GM13977 (cell line): ENCODE results near the gene ZNF76.
"Not testable (repeated sequence)": the region's sequence is repeated elsewhere in the genome, so short reads cannot be mapped to it uniquely, and the experiment has no call there.

ENCODE experiments used
- DNase-seq: peaks from one replicate; pipeline ENCODE4 v3.0.0; 2012; ENCODE audit warnings: low spot score
- in situ Hi-C: fragments of 300-500 bp; cut with MboI; formaldehyde crosslinking; loops from one replicate; pipeline ENCODE4 v1.12.0; 2022; ENCODE audit warnings: low sequenced_read_pairs, low pct_unique_long_range_greater_than_20kb, mixed read lengths, inconsistent platforms; ENCODE audit not compliant: unreplicated experiment
- TF ChIP-seq, protein P1 (sequence below): IDR thresholded peaks from 2 replicates; pipeline ENCODE4 v1.5.1; 2012; ENCODE audit warnings: mild to moderate bottlenecking, control low read depth; ENCODE audit not compliant: insufficient read depth; ENCODE audit errors: extremely low read depth, missing control alignments

Gene ZNF76

DNA sequence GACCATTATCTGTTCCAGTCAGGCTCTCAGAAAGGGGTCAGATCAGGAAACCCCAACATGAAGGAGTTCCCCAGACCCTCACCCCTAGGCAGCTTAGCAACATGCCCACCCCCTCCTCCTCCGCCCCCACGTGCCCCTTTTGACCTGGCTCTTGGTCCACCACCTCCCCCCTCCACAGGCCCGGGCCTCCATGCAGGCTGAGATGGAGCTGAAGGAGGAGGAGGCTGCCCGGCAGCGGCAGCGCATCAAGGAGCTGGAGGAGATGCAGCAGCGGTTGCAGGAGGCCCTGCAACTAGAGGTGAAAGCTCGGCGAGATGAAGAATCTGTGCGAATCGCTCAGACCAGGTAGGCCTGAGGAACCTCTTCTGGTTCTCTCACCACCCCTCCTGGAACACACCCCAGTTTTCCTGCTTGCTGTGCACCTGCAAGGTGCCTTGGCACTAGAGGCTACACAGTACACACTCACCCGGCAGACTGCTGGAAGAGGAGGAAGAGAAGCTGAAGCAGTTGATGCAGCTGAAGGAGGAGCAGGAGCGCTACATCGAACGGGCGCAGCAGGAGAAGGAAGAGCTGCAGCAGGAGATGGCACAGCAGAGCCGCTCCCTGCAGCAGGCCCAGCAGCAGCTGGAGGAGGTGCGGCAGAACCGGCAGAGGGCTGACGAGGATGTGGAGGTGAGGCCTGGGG is 60.0 kb downstream of the ZNF76 start:
- in situ Hi-C loops: loop anchor here (10.0 kb wide), 1 partner anchor 135 kb away; the partner anchor contains the start of gene FANCE
- TF ChIP-seq, protein P1, sequence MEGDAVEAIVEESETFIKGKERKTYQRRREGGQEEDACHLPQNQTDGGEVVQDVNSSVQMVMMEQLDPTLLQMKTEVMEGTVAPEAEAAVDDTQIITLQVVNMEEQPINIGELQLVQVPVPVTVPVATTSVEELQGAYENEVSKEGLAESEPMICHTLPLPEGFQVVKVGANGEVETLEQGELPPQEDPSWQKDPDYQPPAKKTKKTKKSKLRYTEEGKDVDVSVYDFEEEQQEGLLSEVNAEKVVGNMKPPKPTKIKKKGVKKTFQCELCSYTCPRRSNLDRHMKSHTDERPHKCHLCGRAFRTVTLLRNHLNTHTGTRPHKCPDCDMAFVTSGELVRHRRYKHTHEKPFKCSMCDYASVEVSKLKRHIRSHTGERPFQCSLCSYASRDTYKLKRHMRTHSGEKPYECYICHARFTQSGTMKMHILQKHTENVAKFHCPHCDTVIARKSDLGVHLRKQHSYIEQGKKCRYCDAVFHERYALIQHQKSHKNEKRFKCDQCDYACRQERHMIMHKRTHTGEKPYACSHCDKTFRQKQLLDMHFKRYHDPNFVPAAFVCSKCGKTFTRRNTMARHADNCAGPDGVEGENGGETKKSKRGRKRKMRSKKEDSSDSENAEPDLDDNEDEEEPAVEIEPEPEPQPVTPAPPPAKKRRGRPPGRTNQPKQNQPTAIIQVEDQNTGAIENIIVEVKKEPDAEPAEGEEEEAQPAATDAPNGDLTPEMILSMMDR: no peak
- no peak for DNase-seq

DNA sequence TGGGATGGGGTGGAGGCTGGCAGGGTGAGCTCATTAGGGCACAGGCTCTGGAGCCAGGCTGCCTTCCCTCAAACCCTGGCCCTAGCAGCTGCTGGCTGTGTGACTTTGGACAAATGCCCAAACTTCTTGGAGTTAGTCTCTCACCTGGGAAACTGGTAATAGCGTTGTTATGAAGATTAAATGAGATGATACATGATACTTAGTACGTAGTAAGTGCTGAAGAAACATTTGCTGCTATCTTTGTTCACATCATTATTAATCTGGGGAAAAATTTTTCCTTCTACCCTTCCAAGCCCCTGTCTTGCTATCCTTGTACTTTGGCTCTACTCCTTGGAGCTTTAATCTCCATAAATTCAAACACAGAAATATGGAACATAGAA is 60.5 kb downstream of the ZNF76 start:
- in situ Hi-C loops: loop anchor here (10.0 kb wide), 1 partner anchor 135 kb away; the partner anchor contains the start of gene FANCE
- DNase-seq: no peak
- TF ChIP-seq, protein P1: no peak

- in situ Hi-C loops: loop anchor here (10.0 kb wide), 1 partner anchor 134 kb away; the partner anchor contains the start of gene FANCE
- no peak for DNase-seq
- TF ChIP-seq, protein P1: no peak
These were observed 61.6 kb downstream of the ZNF76 start for GRCh38 chr6:35321091-35321490.

DNA sequence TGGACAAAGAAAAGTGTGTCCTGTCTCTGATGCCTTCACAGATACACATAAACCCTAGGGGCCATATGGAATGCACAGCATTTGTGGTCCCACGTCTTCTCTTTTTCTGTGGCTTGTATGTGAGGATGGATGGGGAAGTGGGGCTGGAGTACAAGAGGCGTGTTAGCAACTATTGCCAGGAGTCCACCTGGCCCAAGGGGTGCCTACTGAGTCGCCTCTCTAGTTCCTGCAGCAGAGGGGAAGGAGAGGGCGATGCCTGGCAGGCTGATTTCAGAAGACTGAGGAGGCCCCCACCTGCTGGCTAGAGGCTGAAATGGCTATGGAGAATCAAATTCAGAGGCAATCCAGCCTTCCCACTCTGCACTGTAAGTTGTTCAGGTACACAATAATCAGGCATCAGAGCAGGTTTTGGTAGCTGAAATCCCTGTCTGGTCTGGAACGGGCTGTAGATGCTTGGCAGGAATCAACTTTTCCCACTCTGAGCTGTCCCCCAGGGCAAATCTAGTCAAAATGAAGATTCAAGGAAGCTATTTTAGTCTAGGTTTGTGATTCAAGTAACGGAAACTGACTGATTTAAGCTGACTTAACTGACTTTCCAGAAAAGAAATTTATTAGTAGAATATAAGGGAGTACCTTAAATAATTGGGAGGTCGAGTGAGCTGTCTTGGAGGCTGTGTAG is 68.0 kb downstream of the ZNF76 start:
- TF ChIP-seq, protein P1: peak; percentile 74
- peak; percentile 79 for DNase-seq
- in situ Hi-C loops: loop anchor here (10.0 kb wide), 1 partner anchor 127 kb away; the partner anchor contains the start of gene FANCE

DNA sequence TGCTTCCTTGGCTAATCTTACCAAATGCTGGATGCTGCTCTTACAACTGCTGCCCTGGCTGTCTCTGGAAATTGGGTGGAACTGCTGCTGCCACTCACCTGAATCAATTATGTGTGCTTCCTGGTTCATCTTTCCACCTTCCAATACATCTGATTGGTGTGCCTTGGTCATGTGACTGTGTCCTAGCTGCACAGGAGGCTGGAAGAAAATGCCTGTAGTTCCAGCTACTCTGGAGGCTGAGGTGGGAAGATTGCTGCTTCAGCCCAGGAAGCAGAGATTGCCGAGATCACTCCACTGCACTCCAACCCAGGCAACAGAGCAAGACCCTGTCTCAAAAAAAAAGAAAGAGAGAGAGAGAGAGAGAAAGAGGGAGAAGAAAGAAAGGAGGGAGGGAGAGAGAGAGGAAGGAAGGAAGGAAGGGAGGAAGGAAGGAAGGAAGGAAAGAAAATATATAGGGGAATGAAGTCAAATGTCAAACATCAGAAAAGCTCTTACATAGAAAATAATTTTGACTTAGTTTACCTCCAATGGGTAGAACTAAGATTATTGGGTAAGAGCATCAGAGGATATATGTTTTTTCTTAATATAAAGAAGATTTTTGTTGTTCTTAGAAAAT is 68.7 kb downstream of the ZNF76 start:
- DNase-seq: no peak
- in situ Hi-C loops: loop anchor here (10.0 kb wide), 1 partner anchor 127 kb away; the partner anchor contains the start of gene FANCE
- TF ChIP-seq, protein P1: no peak

- not testable (repeated sequence) for DNase-seq
- in situ Hi-C loops: loop anchor here (10.0 kb wide), 1 partner anchor 126 kb away; the partner anchor contains the start of gene FANCE
These were observed 69.4 kb downstream of the ZNF76 start for GRCh38 chr6:35328965-35329364.
